ENCODE results near the gene PANX1.
"Not testable (repeated sequence)": the region's sequence is repeated elsewhere in the genome, so short reads cannot be mapped to it uniquely, and the experiment has no call there.

The PANX1 gene

GRCh38 chr11:94128746-94129511 lies at the start of gene PANX1:
Gene PANX1 (plus strand): TSS chr11:94128841. CDS start chr11:94129313, 472 bp downstream.
- peak; percentile 90 for DNase-seq

GRCh38 chr11:94084164-94084563 lies 44.5 kb upstream of the PANX1 start:
- DNase-seq = no peak

- no peak for DNase-seq
Observed at GRCh38 chr11:94088906-94089305, 39.7 kb upstream of the PANX1 start.

GRCh38 chr11:94089341-94089740 lies 39.3 kb upstream of the PANX1 start:
- no peak for DNase-seq

- no peak for DNase-seq
Observed at GRCh38 chr11:94090401-94090800, 38.2 kb upstream of the PANX1 start.

GRCh38 chr11:94091091-94091490 lies 37.5 kb upstream of the PANX1 start:
- no peak for DNase-seq

GRCh38 chr11:94100253-94100652 lies 28.4 kb upstream of the PANX1 start:
- DNase-seq = peak; percentile 93

- DNase-seq = no peak
Observed at GRCh38 chr11:94103471-94103870, 25.2 kb upstream of the PANX1 start.

- DNase-seq = no peak
Observed at GRCh38 chr11:94104734-94105133, 23.9 kb upstream of the PANX1 start.

GRCh38 chr11:94106716-94107115 lies 21.9 kb upstream of the PANX1 start:
- DNase-seq = no peak

GRCh38 chr11:94107363-94107762 lies 21.3 kb upstream of the PANX1 start:
- no peak for DNase-seq

GRCh38 chr11:94111241-94111640 lies 17.4 kb upstream of the PANX1 start:
- no peak for DNase-seq

- no peak for DNase-seq
Observed at GRCh38 chr11:94111660-94112059, 17.0 kb upstream of the PANX1 start.

GRCh38 chr11:94112206-94112953 lies 16.3 kb upstream of the PANX1 start:
- no peak for DNase-seq

GRCh38 chr11:94117197-94117574 lies 11.5 kb upstream of the PANX1 start:
- DNase-seq = no peak

GRCh38 chr11:94117871-94118270 lies 10.8 kb upstream of the PANX1 start:
- DNase-seq = no peak

- not testable (repeated sequence) for DNase-seq
Observed at GRCh38 chr11:94119676-94120075, 9.0 kb upstream of the PANX1 start.

GRCh38 chr11:94120516-94120915 lies 8.1 kb upstream of the PANX1 start:
- not testable (repeated sequence) for DNase-seq

GRCh38 chr11:94120946-94121345 lies 7.7 kb upstream of the PANX1 start:
- DNase-seq = no peak

- DNase-seq = no peak
Observed at GRCh38 chr11:94125407-94126115, 3.1 kb upstream of the PANX1 start.

- DNase-seq = no peak
Observed at GRCh38 chr11:94127638-94128037, 1.0 kb upstream of the PANX1 start.

GRCh38 chr11:94128291-94128745 lies 323 bp upstream of the PANX1 start:
- DNase-seq = peak; percentile 85

GRCh38 chr11:94129512-94130297 lies 1.1 kb downstream of the PANX1 start:
- peak; percentile 67 for DNase-seq

Measured in DMS79 treated with DMSO at 0.1 percent for 48 hours (cell line).